Chondrocyte (in vitro differentiated cells): ENCODE results near the gene GNAS-AS1. TPM values are rescaled to one million over a fixed set of nuclear protein-coding genes. Genes with fewer than 3 reads are reported as not detected.

Source experiments
- DNase-seq: peaks from one replicate; pipeline ENCODE4 v3.0.0; 2021; ENCODE audit warnings: mixed read lengths, low spot score
- H3K27ac Mint-ChIP-seq: one replicate; pipeline ENCODE4 v1.8.0; 2021; ENCODE audit warnings: mild to moderate bottlenecking, moderate library complexity, mixed read lengths; ENCODE audit not compliant: unreplicated experiment
- H3K27me3 Mint-ChIP-seq: 2 replicates; pipeline ENCODE4 v1.8.0; 2021; ENCODE audit warnings: low read depth, mixed read lengths
- H3K36me3 Mint-ChIP-seq: 2 replicates; pipeline ENCODE4 v1.8.0; 2021; ENCODE audit warnings: low read depth, mixed read lengths
- H3K4me1 Mint-ChIP-seq: 2 replicates; pipeline ENCODE4 v1.8.0; 2021; ENCODE audit warnings: low read depth, mild to moderate bottlenecking, mixed read lengths
- H3K4me3 Mint-ChIP-seq: one replicate; pipeline ENCODE4 v1.8.0; 2021; ENCODE audit warnings: mild to moderate bottlenecking, moderate library complexity, mixed read lengths; ENCODE audit not compliant: unreplicated experiment
- H3K9me3 Mint-ChIP-seq: 2 replicates; pipeline ENCODE4 v1.8.0; 2021; ENCODE audit warnings: low read depth, mixed read lengths
- CTCF ChIP-seq: fragments of 200-600 bp; sonication (generic); IDR thresholded peaks from 2 replicates; pipeline ENCODE4 v1.5.0; 2021; ENCODE audit warnings: antibody characterized with exemption, mild to moderate bottlenecking, moderate library complexity
- total RNA-seq: library from RNA; stranded (reverse); gene quantifications from 3 replicates; pipeline ENCODE4 v1.2.1, GENCODE V29; 2021

Gene GNAS-AS1
- total RNA-seq, 1 donor from 2014 or later = 1.1 TPM

DNA sequence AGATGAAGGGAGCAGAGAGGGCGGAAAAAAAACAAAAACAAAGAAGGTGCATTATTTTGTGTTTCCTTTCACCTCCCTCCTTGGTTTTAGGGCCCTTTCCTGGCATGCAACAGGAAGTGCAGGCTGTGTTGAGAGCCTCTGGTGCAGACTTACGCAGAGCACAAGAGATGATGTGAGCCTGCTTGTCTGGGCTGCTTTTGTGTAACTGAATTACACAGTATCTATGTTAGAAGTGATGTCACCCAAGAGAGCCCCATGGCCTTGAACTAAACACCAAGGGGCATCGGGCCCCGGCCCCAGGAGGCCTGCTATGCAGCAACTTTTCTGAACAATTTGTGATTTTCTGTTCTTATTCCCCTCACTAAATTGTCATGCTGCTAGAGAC, 27.3 kb upstream of the GNAS-AS1 start:
- Mint-ChIP-seq H3K36me3 (no peaks in the 10 kb centered on the region), H3K9me3 (no peaks in the 10 kb centered on the region), H3K27ac (no peak overlapping the region), H3K4me3 (no peak overlapping the region), H3K4me1 (peaks cover 18% of the 10 kb centered on the region), H3K27me3 (no peaks in the 10 kb centered on the region)
- TF ChIP-seq CTCF = no peak
- no peak for DNase-seq

DNA sequence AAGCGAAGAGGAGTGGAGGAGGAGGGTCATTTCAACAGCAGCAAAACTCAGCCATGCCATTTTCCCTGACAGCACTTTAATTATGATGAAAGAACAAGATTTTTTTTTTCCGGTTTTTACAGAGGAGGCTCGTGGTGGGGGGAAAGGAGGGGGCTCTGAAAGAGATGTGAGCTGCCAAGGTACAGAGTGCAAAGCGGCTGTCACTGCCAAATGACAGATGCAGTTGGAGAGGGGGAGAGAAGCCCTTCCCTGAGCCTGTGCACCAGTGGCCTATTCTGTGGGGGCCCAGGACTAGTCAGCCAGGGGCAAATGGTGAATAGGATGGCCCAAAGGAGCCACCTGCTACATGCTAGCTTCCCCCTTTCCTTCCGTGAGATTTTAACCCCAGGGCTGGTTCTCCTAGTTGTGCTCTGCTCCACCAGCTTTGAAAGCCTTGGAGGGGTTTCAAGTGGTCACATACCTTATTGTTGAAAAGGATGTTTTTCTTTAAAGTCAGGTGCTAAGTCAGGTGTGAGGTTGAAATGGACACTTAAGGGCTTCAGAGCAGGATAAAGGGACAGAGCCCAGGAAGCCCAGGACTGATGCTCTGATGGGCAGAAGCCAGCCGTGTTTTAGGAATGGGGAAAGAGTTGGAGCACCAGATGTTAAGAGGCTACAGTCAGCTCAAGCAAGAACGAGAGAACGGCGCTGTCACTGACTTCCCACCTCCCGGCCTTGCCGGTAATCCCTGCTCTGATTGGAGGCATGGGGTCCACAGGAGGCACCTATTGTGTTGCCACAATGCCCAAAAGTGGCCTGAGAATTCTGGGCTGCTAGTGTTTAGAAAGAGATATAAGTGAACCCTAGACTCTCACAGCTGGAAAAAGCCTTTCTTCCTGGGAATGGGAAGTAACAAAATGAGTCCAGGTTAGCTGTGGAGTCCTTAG, 26.6 kb upstream of the GNAS-AS1 start:
- Mint-ChIP-seq H3K36me3 (no peaks in the 10 kb centered on the region), H3K4me1 (peaks cover 12% of the 10 kb centered on the region), H3K27me3 (no peaks in the 10 kb centered on the region), H3K9me3 (no peaks in the 10 kb centered on the region), H3K27ac (no peak overlapping the region), H3K4me3 (no peak overlapping the region)
- no peak for DNase-seq
- no peak for TF ChIP-seq CTCF

DNA sequence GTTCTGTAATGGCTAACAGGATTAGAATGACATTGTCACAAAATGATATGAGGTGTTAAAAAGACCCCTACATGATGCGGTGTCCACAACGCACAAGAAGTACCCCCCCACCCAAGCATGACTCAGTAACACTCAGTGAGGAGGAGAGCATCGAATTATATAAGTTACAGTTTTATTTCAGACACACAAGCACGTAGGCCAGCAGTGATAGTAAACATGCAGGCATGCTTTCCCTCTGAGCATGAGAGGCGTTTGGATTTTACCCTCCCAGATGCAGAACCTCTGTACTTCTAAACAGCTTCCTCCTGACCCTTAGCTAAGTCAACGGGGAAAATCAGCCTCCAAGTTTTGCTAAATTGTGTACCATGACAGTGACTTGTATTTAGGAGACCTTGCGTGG, 25.7 kb upstream of the GNAS-AS1 start:
- H3K36me3 Mint-ChIP-seq = no peaks in the 10 kb centered on the region
- peaks cover 10% of the 10 kb centered on the region for H3K4me1 Mint-ChIP-seq
- H3K4me3 Mint-ChIP-seq = no peak overlapping the region
- no peak for DNase-seq
- H3K9me3 Mint-ChIP-seq = no peaks in the 10 kb centered on the region
- no peak overlapping the region for H3K27ac Mint-ChIP-seq
- no peaks in the 10 kb centered on the region for H3K27me3 Mint-ChIP-seq
- no peak for TF ChIP-seq CTCF

GRCh38 chr20:58875541-58876134, 24.9 kb upstream of the GNAS-AS1 start:
- no peak overlapping the region for H3K27ac Mint-ChIP-seq

More at GRCh38 chr20:58875541-58876134, 24.9 kb upstream of the GNAS-AS1 start:
- H3K9me3 Mint-ChIP-seq = no peaks in the 10 kb centered on the region
- no peak for TF ChIP-seq CTCF
- DNase-seq = no peak
- peaks cover 10% of the 10 kb centered on the region for H3K4me1 Mint-ChIP-seq
- H3K27me3 Mint-ChIP-seq = no peaks in the 10 kb centered on the region
- no peaks in the 10 kb centered on the region for H3K36me3 Mint-ChIP-seq
- H3K4me3 Mint-ChIP-seq = peak overlapping the region; percentile 18
